Stimulated activated CD8-positive, alpha-beta memory T cell treated with anti-CD3 and anti-CD28 coated beads, Interleukin-12 subunit alpha, Interleukin-12 subunit beta, amount 100 ng/mL, for 4 hours (primary cell): ENCODE data around the gene AKR1B1.
"Not testable (repeated sequence)": the region's sequence is repeated elsewhere in the genome, so short reads cannot be mapped to it uniquely, and the experiment has no call there.

Experiments used
- DNase-seq: peaks from one replicate; pipeline ENCODE4 v3.0.0-alpha.2; 2020; ENCODE audit warnings: low read depth

AKR1B1 gene

GRCh38 chr7:134458806-134459698 lies at the start of gene AKR1B1:
AKR1B1 (minus strand) TSS chr7:134459100; CDS start chr7:134459062, 38 bp downstream.
- DNase-seq = peak; percentile 78

GRCh38 chr7:134505856-134506255 lies 47.0 kb upstream of the AKR1B1 start:
- no peak for DNase-seq

- DNase-seq = no peak
Observed at GRCh38 chr7:134504660-134505164, 45.8 kb upstream of the AKR1B1 start.

GRCh38 chr7:134502463-134503371 lies 43.8 kb upstream of the AKR1B1 start:
- DNase-seq = no peak

- DNase-seq = no peak
Observed at GRCh38 chr7:134500982-134501381, 42.1 kb upstream of the AKR1B1 start.

- no peak for DNase-seq
Observed at GRCh38 chr7:134500406-134500805, 41.5 kb upstream of the AKR1B1 start.

GRCh38 chr7:134495546-134495945 lies 36.6 kb upstream of the AKR1B1 start:
- no peak for DNase-seq

- DNase-seq = no peak
Observed at GRCh38 chr7:134493091-134493490, 34.2 kb upstream of the AKR1B1 start.

GRCh38 chr7:134487721-134488120 lies 28.8 kb upstream of the AKR1B1 start:
- DNase-seq = not testable (repeated sequence)

GRCh38 chr7:134485203-134485602 lies 26.3 kb upstream of the AKR1B1 start:
- no peak for DNase-seq

GRCh38 chr7:134483296-134483695 lies 24.4 kb upstream of the AKR1B1 start:
- no peak for DNase-seq

GRCh38 chr7:134482858-134483257 lies 24.0 kb upstream of the AKR1B1 start:
- no peak for DNase-seq

GRCh38 chr7:134481167-134481566 lies 22.3 kb upstream of the AKR1B1 start:
- DNase-seq = no peak

GRCh38 chr7:134480730-134481129 lies 21.8 kb upstream of the AKR1B1 start:
- no peak for DNase-seq

GRCh38 chr7:134480202-134480601 lies 21.3 kb upstream of the AKR1B1 start:
- DNase-seq = no peak

- DNase-seq = no peak
Observed at GRCh38 chr7:134478707-134479106, 19.8 kb upstream of the AKR1B1 start.

GRCh38 chr7:134477954-134478353 lies 19.1 kb upstream of the AKR1B1 start:
- DNase-seq = no peak

GRCh38 chr7:134476044-134476443 lies 17.1 kb upstream of the AKR1B1 start:
- no peak for DNase-seq

- DNase-seq = no peak
Observed at GRCh38 chr7:134474828-134475227, 15.9 kb upstream of the AKR1B1 start.

GRCh38 chr7:134473861-134474291 lies 15.0 kb upstream of the AKR1B1 start:
- no peak for DNase-seq

- no peak for DNase-seq
Observed at GRCh38 chr7:134472572-134473244, 13.8 kb upstream of the AKR1B1 start.

GRCh38 chr7:134470864-134471263 lies 12.0 kb upstream of the AKR1B1 start:
- DNase-seq = no peak
